DMS 273 (cell line): ENCODE results near the gene BBS4.
"Not testable (repeated sequence)": the region's sequence is repeated elsewhere in the genome, so short reads cannot be mapped to it uniquely, and the experiment has no call there.

Source experiments
- DNase-seq: peaks from one replicate; lab custom pipeline; 2025; ENCODE audit not compliant: unreplicated experiment; lab: John Stamatoyannopoulos, UW

The BBS4 gene

DNA sequence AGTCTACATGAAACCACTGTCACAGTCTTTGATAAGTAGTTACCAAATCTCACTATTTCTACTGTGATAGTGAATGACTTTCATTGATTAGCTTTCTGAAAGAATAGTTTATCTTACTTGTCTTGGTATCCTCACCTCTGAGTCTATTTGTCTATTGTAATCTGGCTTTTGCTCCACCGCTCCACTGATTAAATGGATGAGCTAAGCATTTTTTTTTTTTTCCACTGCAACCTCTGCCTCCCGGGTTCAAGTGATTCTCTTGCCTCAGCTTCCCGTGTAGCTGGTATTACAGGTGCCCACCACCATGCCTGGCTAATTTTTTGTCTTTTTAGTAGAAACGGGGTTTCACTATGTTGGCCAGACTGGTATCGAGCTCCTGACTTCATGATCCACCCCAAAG is 12.9 kb downstream of the BBS4 start:
- no peak for DNase-seq

DNA sequence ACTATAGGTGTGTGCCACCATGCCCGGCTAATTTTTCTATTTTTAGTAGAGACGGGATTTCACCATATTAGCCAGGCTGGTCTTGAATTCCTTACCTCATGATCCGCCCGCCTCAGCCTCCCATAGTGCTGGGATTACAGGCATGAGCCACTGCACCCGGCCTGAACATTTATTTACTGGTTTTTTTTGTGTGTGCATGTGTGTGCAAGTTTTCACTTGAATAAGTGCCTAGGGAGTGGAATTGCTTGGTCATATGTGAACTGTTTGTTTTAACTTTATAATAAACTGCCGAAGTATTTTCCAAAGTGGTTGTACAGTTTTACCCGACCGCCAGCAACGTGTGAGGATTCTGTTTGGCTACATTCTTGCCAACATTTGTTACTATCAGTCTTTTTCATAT is 14.1 kb downstream of the BBS4 start:
- no peak for DNase-seq

DNA sequence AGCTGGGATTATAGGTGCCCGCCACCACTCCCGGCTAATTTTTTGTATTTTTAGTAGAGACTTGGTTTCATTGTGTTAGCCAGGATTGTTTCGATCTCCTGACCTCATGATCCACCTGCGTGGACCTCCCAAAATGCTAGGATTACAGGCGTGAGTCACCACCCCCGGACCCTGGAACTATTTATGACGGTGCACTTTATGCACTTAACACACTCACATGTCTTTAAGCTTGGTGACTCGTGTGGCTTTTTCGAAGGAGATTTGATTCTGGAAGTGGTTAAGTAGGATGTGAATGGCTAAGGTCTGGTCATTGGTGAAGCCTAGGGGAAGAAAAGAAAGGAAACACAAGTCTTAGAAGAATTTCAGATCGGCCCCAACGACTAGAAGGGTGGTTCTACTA is 20.3 kb downstream of the BBS4 start:
- DNase-seq: no peak

DNA sequence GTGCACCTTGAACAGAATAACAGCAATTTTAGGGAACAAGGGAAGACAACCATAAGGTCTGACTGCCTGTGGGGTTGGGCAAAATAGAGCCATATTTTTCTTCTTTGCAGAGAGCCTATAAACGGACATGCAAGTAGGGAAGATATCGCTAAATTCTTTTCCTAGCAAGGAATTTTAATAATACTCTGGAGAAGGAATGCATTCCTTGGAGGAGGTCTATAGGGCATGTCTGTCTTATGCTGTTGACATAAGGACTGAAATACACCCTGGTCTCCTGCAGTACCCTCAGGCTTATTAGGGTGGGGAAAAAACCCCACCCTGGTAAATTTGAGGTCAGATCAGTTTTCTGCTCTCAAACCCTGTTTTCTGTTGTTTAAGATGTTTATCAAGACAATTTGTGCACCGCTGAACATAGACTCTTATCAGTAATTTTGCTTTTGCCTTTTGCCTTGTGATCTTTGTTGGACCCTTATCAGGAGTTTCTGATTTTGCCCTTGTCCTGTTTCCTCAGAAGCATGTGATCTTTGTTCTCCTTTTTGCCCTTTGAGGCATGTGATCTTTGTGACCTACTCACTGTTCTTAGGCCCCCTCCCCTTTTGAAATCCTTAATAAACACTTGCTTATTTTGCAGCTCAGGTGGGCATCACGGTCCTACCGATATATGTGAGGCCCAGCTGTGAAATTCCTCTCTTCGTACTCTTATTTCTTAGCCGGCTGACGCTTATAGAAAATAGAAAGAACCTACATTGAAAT is 22.7 kb downstream of the BBS4 start:
- not testable (repeated sequence) for DNase-seq

DNA sequence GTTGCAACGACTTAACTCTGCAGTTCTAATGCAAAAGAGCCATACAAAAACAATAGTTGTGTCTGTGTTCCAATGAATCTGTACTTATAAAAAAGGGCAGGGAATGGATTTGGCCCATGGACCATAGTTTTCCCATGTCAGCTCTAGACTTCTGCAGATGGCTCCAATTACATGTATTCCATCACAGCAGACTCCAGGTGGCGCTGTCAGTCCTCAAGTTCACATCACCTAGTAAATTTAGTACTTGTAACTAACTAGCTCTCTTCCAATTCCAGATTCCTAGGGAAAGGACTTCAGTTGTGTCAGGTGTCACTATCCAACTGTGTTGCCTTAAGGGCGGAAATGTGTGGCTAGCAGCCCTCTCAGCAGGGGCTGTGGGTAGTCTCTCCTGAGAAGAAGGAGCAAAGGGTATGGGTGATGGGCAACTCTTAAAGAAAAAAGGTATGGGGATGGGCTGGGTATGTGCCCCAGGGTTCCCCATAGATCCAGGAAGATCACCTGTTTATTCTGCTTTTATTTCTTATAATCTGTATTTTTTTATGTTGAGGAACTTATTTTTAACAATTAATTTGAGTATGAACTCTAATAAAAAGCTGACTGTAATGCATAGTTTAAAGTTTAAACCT is 36.2 kb downstream of the BBS4 start:
- DNase-seq: peak; percentile 79

DNA sequence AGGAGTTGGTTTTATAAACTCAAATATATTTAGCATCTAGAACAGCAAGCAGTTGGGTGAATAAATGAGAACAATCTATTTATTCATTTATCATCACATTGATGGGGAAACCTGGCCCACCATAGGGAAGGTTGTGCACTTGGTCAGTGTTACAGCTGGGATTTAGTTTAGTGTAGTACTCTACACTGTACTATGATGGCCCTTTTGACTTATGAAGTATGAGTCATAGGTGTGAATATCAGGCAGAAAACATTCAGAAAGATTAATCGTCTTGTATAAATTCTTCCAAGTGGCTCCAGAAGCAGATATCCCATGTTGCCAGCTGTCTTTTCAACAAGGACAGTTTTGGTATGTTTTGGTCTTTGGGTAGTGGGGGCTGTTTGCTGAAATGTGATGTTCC is 38.0 kb downstream of the BBS4 start:
- DNase-seq: no peak

DNA sequence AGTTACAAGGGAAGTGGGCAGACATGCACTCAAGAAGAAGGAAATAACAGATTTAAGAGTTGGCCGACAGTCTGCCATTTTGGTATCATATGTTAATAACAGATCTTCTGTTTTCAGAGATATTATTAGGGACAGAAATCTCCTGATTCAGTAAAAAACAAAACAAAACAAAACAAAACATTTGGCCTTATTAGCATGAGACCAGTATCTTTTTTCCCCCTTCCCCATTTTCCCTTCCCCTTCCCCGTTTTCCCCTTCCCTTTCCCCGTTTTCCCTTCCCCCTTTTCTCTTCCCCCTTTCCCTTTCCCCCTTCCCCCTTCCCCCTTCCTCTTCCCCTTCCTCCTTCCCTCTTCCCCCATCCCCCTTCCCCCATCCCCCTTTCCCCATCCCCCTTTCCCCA is 39.4 kb downstream of the BBS4 start:
- no peak for DNase-seq

DNA sequence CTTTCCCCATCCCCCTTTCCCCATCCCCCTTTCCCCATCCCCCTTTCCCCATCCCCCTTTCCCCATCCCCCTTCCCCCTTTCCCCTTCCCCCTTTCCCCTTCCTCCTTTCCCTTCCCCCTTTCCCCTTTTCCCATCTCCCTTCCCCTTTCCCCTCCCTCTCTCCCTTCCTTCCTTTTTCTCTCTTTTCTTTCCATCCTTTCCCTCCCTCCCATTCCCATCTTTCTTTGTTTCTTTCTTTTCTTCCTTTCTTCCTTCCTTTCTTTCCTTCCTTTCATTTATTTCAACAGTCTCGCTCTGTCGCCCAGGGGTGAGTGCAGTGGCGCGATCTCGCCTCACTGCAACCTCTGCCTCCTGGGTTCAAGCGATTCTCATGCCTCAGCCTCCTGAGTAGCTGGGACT is 39.8 kb downstream of the BBS4 start:
- DNase-seq: not testable (repeated sequence)

DNA sequence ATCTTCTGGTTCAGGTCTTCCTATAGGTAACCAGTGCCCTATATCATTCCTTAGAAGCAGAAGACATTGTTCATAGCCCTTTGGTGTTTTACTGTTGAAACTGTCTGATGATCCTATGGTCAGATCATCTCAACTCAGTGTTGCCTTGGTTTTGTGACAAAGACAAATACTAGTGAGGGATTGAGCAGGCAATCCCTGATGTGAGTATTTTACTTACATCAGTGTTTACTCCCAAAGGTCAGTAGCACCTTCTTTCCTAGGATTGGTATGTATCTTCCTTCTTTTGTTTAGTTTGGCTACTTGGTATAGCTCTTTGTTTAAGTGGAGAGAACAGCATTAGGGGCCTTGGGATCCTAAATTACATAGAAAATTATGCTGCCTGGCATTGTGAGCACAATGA is 41.1 kb downstream of the BBS4 start:
- no peak for DNase-seq

DNA sequence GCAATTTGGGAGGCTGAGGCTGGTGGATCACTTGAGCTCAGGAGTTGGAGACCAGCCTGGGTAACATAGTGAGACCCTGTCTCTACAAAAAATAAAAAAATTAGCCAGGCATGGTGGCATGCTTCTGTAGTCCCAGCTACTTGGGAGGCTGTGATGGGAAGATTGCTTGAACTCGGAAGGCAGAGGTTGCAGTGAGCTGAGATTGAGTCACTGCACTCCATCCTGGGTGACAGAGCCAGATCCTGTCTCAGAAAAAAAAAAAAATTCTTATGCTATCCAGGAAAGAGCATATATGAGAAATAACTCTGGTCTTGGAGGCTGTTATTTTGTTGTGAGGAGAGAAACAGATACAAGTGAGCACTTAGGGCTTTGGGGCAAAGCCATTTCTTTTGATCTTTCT is 42.2 kb downstream of the BBS4 start:
- DNase-seq: not testable (repeated sequence)

DNA sequence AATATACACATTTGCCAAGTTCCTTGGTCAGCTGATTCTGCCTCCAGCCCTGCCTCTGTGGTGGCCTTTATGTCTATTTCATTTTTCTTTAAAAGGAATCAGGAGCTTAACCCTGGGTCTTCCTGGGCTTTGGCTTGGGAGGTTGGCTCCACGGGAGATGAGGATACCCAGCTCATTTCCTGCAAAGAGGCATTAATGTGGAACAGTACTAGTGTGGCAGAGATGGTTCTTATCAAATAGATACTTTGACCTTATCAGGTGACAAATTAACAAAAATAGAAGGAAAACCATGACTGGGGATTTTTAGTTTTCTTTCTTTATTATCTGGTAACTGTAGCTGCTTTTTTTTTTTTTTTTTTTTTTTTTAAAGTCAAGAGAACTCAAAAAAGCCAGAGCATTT is 42.8 kb downstream of the BBS4 start:
- DNase-seq: no peak

DNA sequence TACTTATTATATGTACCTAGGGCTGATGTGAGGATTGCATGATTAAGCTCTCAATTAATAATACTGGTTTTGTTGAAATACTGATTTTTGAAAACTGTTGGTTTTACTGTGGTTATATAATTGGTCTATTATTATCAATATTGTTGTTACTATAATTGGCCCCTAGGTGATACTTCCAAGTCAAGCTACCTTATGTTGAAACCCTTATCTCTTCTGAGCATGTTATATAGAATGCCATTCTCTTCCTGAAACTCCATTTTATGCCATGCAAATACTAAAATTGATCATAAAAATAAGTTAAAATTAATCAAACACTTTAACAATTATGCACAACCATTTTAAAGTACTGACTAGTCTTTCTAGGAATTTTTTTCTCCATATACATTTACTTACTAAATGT is 46.1 kb downstream of the BBS4 start:
- DNase-seq: no peak

DNA sequence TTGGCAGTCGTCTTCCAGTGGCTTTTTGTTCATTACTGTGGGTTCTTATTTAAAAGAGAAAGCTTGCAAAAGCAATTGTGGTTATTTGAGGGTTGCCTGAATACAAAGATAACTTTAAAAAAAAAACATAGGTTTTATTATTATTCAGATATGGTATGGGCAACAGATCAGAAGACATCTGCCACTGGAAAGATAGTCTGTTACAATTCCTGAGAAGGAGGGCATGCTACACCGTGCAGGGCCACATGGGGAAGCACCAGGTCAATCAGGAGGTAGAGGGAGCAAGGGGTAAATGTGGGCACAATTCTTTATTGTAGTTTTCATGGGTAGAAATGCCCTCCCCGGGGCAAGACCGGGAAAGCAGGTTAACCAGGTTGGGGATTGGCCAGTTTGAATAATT is 46.5 kb downstream of the BBS4 start:
- peak; percentile 2 for DNase-seq

DNA sequence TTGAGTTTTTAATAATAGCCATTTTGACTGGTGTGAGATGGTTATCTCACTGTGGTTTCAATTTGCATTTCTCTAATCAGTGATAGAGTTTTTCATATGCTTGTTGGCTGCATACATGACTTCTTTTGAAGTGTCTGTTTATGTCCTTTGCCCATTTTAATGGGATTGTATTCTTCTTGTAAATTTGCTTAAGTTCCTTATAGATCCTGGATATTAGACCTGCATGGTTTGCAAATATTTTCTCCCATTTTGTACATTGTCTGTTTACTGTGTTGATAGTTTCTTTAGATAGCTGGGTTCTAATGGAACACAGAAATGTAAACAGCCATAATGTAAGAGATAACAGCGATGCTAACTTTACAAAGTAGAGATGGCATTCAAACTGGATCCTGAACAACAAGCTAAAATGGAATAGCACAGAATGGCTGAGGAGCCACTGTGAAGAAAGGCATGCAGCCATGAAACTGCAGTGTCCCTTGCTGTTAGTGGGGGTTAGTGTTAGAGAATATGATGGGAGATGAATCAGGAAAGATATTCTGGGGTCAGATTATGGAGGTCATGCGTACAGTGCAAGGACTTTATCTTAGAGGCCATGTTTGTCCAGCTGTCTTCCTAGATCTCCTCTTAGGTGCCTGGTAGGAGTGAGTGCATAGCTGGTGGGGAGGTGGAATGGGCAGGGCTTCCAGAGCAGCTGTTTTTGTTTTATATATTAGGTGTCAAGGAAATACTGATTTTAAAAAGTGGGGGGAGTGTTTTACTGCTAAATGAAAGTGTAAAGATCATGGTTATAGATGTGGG is 48.1 kb downstream of the BBS4 start:
- DNase-seq: no peak

DNA sequence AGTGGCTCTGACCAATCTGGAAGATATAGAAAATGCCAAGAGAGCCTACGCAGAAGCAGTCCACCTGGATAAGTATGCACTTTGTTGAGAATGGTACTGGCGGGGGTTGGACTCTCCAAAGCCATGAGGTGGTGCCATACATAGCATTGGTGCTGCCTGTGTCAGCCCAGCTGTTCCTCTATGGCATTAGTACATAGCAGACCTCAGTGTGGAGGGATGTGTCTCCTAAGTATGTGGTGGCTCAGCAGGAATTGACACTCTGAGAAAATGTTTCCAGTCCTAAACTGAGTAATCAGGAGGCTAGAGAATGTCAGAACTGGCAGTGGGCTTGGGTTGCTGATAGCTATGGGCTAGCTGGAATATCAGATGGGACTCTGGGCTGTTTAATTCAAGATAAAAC is 49.1 kb downstream of the BBS4 start:
- DNase-seq: no peak

DNA sequence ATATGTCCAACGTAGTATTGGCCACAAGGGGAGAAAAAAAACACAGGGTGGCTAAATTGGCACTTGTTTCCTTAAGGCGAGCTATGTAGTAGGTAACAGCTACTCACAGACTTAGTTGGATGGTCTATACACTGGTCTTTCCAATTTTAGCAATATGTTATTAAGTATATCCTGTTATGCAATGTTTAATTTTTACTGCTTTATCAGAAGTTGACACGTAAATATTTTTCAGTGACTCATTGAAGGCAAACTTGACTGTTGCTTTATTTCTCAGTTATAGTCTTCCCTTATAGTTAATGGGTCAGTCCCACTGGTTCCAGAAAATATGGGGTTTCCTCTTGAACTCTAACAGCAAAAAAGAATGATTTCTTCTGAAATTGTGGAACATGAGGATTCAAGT is 51.1 kb downstream of the BBS4 start:
- no peak for DNase-seq

DNA sequence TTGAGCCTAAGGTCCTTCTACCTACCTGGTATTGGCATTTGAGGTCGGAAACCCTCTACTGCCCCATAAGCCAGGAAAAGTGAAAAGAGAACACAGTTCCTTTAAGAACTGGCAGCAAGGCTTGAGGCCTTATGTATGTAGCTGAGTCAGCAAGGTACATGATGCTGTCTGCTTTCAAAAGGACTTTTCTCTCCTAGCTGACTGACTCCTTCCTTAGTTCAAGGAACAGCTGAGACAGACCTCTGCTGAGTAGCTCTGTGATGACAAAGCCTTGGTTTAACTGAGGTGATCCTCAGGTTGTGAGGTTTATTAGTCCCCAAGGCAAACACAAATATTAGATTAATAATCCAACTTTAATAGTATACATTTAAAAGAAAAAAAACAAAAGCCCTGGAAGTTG is 51.7 kb downstream of the BBS4 start:
- no peak for DNase-seq

DNA sequence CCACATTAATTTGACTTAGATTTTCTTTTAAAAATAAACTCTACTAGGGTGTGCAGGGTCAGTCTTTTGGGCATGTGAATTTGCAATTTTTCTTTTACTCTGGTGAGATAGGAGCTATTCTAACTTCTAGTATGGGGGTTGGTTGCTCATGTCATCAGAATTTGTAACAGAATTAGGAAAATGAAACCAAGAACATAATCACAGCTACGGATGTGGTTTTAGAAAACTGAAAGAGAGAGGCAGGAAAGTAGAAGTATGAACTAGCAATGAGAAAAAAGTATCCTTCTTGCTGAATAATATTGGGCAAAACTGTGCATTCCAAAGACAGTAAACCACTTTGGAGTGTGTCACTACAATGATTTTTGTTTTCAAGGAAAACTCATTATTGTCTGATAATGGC is 54.2 kb downstream of the BBS4 start:
- DNase-seq: no peak

DNA sequence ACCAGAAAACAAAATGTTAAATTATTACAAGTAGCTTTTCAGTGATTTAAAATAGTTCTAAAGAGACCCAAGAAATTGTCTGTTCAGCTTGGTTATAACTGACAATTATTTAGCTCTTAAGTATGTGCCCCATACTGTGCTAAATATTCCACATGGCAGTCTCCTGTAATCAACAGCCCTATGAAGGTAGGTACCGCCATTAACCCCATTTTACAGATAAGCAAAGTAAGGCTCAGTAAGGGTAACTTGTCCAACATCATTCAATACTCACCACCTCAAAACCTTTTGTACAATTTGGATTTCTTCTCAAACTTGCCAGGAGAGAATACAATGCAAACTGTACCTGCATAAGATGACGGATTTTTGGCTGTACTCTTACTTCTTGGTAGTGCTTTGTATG is 63.7 kb downstream of the BBS4 start:
- DNase-seq: no peak

DNA sequence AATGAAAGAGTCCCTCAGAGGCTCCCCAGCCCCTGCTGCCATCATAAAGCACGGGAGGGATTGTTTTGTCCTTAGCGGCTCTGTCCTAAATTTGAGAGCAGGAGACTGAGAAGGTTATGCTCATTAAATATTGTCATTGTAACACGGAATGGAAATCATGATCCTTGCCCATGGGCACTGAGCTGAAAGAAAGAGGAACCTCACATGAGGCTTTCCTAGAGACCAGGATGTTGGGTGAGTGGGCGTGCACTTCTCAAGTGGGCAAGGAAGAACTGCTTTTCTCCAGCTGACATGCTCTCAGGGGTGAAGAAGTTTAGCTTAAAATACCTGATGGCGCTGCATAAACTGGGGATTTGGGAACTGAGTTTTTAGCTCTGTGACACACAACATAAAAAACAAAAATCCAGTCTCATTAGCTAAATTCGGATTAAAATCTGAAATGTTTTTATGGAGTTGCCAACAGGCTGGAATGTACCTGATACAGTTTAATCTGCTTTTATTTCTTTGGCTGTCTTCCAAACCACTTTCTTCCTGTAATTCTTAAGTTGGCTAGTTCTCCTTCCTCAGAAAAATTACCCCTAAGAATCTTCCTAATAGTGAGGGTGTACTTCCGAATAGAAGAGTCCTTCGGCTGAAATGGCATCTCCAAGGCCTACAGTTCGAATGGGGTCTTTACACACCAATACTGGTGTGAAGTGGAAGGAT is 65.9 kb downstream of the BBS4 start:
- DNase-seq: no peak

DNA sequence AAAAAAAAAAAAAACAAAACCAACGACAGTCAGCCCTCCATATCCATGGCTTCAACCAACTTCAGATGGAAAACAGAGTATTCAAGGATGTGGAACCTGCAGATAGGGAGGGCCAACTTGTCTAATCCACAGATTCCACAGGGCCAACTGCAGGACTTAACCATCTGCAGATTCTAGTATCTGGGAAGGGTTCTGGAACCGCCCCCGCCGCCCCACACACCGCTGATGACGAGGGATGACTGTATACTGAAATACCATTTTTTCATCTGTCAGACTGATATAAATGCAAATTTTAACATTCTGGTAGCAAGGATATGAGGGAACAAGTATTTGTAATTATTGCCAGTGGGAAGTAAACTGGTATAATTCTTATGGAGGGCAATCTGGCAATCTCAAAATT is 68.1 kb downstream of the BBS4 start:
- DNase-seq: no peak

DNA sequence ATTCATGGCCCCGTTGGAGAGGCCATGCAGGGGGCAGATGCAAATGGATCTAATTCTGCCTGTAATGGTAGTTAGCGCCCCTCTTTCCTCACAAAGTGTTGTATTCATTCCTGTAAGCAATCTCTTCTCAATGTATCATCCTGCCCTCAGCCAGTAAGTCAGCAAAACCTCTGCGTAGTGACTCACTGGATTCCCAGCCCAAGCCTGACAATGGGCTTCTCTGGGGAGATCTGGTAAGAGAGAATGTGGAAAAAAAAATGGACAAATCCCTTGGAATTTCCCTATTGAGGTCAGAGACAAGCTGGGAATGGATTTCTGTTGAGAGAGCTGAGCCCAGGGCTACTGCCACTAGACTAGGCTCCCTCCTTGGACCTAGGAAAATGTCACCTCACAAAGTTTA is 72.2 kb downstream of the BBS4 start:
- no peak for DNase-seq
